GM18508 (cell line): ENCODE results near the gene PAPPA.

Experiments used
- ATAC-seq: cut with Tn5 transposase; IDR thresholded peaks from one replicate; pipeline ENCODE4 v1.9.1; 2021; ENCODE audit warnings: moderate number of reproducible peaks; ENCODE audit not compliant: insufficient read depth, unreplicated experiment

The PAPPA gene, protein sequence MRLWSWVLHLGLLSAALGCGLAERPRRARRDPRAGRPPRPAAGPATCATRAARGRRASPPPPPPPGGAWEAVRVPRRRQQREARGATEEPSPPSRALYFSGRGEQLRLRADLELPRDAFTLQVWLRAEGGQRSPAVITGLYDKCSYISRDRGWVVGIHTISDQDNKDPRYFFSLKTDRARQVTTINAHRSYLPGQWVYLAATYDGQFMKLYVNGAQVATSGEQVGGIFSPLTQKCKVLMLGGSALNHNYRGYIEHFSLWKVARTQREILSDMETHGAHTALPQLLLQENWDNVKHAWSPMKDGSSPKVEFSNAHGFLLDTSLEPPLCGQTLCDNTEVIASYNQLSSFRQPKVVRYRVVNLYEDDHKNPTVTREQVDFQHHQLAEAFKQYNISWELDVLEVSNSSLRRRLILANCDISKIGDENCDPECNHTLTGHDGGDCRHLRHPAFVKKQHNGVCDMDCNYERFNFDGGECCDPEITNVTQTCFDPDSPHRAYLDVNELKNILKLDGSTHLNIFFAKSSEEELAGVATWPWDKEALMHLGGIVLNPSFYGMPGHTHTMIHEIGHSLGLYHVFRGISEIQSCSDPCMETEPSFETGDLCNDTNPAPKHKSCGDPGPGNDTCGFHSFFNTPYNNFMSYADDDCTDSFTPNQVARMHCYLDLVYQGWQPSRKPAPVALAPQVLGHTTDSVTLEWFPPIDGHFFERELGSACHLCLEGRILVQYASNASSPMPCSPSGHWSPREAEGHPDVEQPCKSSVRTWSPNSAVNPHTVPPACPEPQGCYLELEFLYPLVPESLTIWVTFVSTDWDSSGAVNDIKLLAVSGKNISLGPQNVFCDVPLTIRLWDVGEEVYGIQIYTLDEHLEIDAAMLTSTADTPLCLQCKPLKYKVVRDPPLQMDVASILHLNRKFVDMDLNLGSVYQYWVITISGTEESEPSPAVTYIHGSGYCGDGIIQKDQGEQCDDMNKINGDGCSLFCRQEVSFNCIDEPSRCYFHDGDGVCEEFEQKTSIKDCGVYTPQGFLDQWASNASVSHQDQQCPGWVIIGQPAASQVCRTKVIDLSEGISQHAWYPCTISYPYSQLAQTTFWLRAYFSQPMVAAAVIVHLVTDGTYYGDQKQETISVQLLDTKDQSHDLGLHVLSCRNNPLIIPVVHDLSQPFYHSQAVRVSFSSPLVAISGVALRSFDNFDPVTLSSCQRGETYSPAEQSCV (N-terminal part only)

DNA sequence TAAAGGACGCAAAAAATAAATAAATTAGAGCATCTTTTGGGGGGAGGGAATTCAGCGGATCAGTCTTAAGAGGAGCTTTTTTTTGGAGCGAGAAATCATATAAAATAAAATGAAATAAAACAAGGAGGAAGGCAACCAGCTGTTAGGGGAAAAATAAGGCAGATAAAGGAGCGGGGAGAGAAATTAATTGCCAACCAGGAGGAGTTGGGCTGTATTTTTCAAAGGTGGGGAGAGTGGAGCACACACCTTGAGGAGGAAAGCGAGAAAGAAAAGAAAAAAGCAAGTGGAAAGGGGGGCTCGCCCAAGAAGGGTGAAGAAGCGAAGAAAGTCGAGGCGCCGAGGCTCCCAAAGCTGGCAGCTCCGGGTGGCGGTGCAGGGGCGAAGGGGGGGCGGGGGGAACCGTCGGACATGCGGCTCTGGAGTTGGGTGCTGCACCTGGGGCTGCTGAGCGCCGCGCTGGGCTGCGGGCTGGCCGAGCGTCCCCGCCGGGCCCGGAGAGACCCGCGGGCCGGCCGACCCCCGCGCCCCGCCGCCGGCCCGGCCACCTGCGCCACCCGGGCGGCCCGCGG, at the start of gene PAPPA:
Gene PAPPA (plus strand): TSS at position 27 of the 569 bp plus-strand sequence. CDS start 382 bp downstream, at position 409.
- no peak for ATAC-seq

DNA sequence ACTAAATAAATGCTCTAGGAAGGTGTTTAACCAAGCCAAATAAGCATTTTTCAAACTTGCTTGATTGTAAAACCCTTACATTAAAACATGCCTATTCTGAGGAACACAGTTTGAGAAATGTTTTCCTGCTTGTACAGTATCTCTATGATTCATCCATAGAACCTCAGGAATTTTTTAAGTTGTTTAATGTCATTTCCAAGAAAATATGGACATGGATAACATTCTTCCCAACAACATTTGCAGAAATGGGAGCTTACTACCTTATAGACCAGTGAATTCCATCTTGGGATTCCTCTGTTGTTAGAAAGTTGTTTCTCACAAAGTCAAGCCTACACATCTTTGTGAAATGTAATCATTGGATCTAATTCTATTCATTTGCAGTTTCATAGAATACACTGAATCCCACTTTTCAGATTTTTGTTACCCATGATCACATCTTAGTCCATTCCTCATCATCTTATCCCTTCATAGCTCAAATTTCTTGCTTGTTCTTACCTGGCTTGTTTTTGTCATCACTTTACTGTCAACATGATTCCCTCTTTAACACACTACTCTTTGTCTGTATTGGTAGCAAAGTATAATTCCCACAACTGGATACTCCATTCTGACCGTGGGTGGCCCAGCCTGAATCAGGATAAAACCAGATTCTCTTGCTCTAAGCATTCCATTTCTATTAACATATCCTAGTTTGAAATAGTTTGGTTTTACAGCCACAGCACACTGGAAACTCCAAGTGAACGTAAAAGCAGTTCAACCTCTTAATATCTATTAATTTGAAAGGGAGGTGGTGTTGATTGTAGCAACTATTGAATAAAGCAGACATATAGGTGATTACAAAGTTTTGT, 49.4 kb upstream of the PAPPA start:
- ATAC-seq, result no peak

DNA sequence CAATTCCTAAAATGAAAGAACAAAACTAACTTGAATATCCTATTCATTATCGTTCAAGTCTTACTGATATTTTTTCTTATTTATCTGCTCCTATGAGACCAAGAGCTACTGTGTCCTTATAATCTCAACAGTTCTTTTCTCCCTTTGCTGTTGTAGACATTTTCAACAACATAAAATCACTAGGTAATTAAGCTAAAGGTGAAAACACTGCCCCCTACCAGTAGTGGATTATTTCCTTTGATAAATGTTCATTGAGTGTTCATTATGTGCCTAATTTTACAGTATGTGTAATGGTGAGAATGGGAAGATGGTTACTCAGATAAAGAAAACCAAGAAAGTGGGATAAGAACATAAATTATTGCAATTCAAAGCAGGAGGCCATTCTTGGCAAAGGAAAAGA, 41.4 kb upstream of the PAPPA start:
- no peak for ATAC-seq

DNA sequence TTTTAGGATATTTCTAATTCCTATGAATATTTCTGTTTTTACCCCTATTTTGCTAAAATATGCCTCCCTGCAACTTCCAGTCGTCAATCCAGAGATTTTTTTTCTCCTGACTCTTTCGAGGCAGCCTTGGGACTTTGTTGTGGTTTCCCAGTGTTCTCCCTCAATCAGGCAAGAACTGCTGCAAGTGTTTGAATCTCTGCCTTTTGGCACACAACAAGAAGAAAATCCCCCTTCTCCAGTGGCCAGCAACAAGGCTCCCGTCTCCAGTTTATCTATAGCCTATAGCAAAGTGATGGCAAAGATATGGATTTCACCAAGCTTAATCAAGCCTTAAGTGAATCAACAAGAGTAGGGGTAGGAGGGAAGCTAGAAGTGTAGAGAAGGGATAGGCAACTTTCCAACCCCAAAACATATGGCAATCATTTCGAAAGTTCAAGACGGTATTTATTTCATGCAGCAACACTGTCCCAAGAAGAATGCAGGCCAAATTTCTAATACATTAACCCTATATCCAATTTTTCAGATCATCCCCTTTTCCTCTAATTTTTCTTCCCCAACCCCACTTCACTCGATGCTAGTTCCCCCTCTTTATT, 37.7 kb upstream of the PAPPA start:
- no peak for ATAC-seq

DNA sequence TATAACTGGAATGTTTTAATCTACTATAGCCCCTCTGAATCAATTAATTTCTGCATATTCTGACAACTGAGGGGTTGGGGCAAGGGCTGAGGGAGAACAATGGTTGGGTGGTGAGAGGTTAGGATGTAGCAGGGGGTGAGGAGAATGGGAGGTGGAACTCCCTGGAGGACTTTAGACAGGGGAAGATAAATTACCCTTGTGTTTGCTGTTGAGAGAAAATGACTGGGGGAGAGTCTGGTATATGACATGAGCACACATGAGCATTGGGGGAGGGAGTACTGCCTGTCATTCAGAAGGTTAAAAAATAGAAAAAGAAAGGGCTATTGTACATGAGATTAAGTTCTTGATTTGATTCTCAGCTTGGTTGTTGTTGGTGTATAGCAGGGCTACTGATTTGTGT, 37.2 kb upstream of the PAPPA start:
- ATAC-seq, result no peak

DNA sequence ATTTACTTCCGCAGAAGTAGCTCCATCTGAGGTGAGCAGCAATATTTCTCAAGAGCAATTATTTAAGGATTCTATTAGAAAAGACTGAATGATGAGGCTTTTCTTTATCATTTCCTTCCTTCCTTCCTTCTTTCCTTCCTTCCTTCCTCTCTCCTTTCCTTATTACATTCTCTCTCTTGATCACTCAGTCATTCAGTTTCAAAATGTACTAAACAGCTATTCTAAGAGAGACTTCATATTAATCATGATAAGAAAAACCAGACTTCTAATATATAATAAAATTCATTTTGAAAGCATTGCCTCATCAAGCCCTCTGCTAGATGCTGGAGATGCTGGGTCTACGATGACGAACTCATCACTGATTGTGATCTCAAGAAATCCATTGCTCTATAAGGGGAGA, 30.4 kb upstream of the PAPPA start:
- ATAC-seq, result no peak

DNA sequence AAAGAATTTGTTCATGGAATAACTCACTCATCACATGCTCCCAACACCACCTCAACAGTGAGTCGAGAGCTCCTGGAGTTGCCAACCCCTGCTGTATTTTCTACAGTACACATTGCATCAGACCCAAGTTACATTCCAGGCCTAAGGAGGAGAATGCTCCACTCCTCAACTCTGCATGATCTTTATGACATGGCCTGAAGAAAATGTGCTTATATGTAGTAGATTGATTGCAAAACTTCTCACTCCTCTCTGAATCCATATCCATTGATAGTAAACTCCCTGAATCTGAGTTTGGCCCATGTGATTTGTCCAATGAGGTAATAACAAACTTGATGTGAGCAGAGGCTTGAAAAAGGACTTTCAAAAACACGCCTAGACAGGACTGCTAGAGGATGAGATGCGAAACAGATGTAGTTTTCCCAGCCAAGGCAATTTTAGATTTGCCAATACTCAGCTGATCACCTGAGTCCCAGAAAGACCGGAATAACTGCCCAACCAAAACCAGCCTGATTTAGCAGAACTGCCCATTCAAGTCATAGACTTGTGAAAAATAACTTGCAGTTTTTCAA, 29.0 kb upstream of the PAPPA start:
- ATAC-seq, result no peak

DNA sequence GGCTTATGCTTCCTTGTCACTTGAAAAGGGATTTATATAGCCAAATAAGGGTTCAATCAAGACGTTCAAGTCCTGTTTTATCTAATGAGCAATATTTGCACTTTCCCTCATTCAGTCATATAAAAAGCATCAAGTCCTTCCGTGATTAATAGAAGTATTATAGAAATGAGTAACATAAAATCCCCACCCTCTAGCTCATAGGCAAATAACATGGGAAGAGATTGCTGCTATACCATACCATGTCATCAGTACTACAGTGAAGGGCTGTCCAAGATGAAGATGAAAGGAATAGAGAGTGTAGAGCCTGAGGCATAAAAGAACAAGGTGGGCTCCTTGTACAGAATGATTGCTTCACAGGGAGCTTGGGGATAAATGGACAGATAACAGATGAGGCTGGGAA, 20.4 kb upstream of the PAPPA start:
- ATAC-seq, result no peak

DNA sequence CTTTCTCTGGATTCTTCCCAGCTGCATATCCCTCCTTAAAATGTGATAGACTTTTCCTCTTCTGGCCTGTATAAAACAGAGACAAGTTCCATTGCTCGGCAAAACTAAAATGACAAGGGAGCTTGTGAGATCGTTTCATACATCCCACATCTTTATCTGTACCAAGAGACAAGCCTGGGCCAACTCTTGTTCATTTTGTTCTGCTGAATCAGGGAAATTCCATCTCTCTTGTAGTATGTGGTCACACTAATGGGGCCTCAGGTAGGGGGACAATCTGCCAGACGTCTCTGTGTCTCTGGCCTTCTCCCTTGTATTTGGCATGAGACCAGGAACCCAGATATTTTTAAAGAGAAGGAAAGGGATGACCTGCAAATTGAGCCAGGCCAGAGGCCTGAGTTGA, 18.6 kb upstream of the PAPPA start:
- no peak for ATAC-seq

DNA sequence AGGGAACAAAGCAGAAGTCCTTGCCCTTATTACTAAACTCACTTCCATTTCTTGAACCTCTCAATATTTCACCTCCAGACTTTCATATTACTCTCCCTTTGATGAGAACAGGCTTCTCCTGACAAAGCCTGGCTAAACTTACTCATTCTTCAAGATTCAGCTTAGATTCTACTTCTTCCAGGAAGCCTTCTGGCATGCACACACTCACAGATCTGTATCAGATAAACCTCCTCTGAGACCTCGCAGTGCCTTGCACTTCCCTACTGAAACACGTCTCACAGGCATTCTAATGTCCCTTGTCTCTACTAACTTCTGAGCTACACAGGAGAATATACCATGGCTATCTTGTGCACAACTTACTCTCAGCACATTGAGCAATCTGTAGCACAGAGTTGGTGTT, 16.6 kb upstream of the PAPPA start:
- ATAC-seq, result no peak

DNA sequence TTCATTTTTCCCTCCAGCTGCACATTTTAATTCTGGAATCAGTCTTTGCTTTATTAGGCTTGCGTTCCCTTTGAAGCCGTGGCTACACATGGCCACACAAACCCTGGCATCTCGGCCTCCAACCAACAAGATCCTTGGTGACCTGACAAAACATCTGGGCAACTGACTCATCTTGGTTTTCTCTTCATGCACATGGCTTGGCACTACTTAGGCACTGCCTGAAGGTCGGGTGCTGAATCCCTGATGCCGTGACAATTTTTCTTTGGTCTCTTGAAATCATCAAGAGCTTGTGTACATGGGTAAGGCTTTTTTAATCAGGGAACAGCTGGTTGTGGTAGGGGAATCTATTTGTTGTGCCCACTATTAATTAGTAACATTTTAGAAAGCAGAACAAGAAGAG, 16.0 kb upstream of the PAPPA start:
- ATAC-seq, result no peak

DNA sequence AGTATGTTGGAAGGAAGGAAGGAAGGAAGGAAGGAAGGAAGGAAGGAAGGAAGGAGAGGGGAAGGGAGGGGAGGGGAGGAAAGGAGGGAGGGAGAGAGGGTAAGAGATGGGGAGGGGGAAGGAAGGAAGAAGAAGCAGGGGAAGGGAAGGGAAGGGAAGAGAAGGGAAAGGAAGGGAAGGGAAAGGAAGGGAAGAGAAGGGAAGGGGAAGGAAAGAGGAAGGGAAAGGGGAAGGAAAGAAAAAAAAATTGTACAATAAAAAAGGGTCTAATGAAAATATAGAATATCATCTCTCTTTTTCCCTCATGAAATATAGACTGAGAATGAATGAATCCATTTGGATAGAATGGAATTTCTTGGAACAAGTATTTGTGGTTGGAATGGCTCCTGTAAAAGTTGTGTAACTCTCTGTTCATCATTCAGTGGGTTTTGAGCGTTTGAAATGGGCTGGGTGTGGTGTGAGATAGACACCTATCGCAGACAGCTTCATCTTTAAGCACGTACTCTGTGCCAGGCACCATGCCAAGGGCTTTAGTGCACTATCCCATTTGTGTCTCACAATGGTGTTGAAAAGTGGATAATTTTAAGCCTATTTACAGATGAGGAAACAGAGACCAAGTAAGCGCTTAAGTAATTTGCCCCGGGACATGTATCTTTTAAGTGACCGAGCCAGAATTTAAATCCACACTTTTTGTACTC, 11.6 kb upstream of the PAPPA start:
- no peak for ATAC-seq

DNA sequence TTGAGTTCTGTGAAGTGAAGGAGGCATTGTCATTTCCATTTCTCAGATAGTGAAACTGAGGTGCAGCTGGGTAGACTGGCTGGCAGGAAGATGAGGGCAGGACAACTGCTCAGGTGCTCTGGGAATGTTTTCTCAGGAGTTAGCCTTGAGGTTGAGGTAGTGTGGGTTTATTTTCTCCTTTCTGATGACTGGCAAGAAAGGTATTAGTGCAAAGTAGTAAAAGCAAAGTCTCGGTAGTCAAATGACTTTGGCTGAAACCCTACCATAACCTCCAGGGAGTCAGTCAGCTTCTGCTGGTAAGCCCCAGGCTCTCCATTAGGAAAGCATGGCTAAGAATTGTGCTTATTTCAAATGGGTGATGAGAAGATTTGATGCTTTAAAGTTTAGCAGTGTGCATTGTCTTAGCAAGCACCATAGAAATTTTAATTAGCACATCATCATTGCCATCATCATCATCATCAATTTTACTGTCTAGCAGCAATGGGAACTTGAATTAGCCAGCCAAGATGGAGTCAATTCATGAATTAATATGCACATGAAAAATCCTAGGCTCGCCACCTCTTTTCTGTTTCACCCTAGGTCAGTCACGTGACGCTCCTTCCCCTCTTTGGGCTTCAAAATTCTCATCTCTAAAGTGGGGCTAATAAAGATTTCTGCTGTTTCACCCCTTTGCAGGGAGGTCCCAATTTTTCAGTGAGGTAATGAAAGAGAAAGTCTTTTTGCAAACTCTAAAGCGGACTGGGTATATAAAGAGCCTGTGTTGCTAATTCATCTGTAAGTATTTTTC, 10.7 kb upstream of the PAPPA start:
- no peak for ATAC-seq

DNA sequence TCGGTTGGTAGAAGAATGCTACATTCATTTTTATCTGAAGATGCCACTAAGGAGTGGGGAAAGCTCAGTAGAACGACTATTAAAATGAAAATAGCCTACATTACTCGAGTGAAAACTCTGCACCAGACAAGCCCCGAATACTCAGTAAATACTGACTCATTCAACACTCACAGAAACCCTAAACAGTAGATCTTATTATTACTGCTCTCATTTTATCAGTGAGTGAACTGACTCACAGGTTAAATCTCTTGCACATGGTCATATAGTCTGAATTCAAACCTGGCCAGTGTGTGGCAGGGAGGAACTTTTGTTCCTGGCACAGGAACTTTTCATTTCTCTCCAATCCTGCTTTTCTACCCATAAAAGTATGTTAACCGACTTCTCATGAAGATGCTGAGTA, 9.6 kb upstream of the PAPPA start:
- ATAC-seq, result no peak

DNA sequence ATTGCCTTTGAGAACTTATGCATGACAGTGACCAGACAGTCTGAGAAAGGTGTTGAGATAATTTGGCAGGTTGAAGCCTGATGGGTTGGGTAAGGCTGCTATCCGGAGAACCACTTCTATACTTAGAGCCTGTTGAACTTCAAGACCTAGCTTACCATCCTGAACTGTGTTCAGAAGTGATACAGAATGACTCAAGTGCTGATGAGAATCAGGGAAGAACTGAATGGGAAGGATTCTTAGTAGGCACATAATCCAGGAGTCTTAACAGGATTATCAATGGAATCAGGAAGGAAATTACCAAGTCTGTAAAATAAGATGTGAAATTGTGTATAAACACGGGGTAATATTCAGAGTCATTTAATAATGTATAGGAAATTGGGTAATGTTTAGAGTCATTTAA, 9.0 kb upstream of the PAPPA start:
- ATAC-seq, result no peak

DNA sequence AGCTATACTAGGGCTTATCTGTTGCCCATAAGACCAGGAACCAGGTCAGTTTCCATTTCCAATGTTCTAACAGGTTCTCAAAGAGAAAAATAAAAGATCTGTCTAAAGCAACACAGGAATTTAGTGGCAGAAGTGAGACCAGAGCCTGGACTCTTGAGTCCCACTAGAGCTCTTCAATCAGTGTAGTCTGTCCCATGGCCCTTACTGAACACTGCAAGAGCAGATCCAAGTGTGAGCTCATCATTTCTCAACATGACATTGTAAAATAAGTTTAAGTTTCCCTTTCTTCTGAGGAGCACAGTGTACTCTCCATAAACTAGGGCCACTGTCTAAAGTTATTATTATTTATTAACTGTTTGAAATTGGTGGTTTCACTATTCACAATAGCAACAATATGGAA, 8.6 kb upstream of the PAPPA start:
- no peak for ATAC-seq

DNA sequence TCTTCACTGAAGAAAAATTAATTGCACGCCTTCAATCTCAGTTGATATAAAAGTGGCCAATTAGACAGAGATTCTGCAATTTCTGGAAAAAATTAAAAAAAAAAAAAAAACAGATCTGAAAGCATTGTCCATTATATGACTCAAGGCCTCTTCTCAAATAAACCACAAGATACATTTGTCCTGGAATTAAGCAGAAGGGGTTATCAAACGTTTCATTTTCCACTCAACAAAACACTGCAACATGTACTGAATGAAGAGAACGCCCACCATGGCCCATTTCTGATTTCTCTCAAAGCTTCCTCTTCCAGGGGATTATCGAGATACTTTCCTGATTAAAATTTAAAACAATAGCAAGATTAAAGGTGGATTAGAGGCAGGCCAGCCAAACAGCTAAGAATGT, 5.8 kb upstream of the PAPPA start:
- ATAC-seq, result no peak

DNA sequence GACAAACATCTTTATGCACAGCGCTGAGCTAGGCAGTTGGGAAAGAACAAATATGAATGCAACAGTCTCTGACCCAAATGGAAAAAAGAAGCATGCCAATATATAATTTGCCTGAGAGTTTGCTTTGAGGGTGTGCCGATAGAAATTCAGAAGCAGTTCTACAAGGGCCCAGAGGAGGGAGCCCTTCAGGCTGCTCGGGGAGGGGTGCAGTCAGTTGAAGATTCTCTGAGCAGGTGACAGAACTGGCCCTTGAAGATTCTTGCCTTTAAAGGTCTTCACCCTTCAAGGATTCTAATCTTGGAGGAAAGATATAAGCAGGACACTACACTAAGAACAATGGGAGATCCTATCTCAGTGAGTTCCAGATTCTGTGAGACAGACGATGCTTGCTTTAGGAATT, 3.7 kb upstream of the PAPPA start:
- no peak for ATAC-seq
